ENCODE results near the gene ZNF787. TPM values are rescaled to one million over a fixed set of nuclear protein-coding genes. Genes with fewer than 3 reads are reported as not detected.

Gene ZNF787
- total and polyA plus RNA-seq, 2 of the 13 experiments (the other 11 are each of a cell fraction or from before 2014, with no cell fraction given): 15.1 to 42.8 TPM

GRCh38 chr19:56170261-56170660 is 49.2 kb upstream of the ZNF787 start (continued):
- TF ChIP-seq ZNF180 (CRISPR knock-in tag; IDR thresholded peaks at IDR 0.05; ENCODE audit: borderline replicate concordance, low read depth) (no peak), ARNT2 (CRISPR knock-in tag; IDR thresholded peaks at IDR 0.05; ENCODE audit: low read depth) (no peak; the same call in 1 of the 2 replicates), ZNF577 (CRISPR knock-in tag; IDR thresholded peaks at IDR 0.05; ENCODE audit: borderline replicate concordance, low read depth) (no peak), E2F5 (CRISPR knock-in tag; conservative IDR thresholded peaks at IDR 0.05) (no peak; the same call in 1 of the 2 replicates), KAT2B (IDR thresholded peaks at IDR 0.05; ENCODE audit: borderline replicate concordance, low read depth, low read length) (no peak), SUZ12 (IDR thresholded peaks at IDR 0.05; ENCODE audit: low read depth, low read length) (no peak), TEAD3 (CRISPR knock-in tag; optimal IDR thresholded peaks at IDR 0.05; ENCODE audit: borderline replicate concordance) (peak; percentile 82), CSRNP2 (CRISPR knock-in tag; conservative IDR thresholded peaks at IDR 0.05; ENCODE audit: low read depth) (no peak), SP5 (CRISPR knock-in tag; IDR thresholded peaks at IDR 0.05; ENCODE audit: borderline replicate concordance, low read depth) (0 out of 2 replicates have a peak, but pooled peaks have one; percentile 26), GTF2F1 (IDR thresholded peaks at IDR 0.05; ENCODE audit: low read length) (no peak), ZNF512 (CRISPR knock-in tag; IDR thresholded peaks at IDR 0.05) (no peak), ZNF589 (CRISPR knock-in tag; conservative IDR thresholded peaks at IDR 0.05) (0 out of 2 replicates have a peak, but pooled peaks have one; percentile 65), ZNF546 (CRISPR knock-in tag; conservative IDR thresholded peaks at IDR 0.05) (no peak), PRDM15 (CRISPR knock-in tag; IDR thresholded peaks at IDR 0.05) (no peak), HNF1B (CRISPR knock-in tag; IDR thresholded peaks at IDR 0.05) (no peak), JDP2 (CRISPR knock-in tag; IDR thresholded peaks at IDR 0.05; ENCODE audit: borderline replicate concordance) (no peak), ARNT (IDR thresholded peaks at IDR 0.05) (no peak), ZMAT5 (CRISPR knock-in tag; IDR thresholded peaks at IDR 0.05; ENCODE audit: borderline replicate concordance, low read depth) (no peak), ZFP90 (CRISPR knock-in tag; IDR thresholded peaks at IDR 0.05; ENCODE audit: borderline replicate concordance) (no peak; the same call in 1 of the 2 replicates), FOXK2 (IDR thresholded peaks at IDR 0.05) (no peak), TCF7L2 (IDR thresholded peaks at IDR 0.05; ENCODE audit: low read depth, low read length) (no peak), HMG20A (CRISPR knock-in tag; IDR thresholded peaks at IDR 0.05; ENCODE audit: borderline replicate concordance) (peak; percentile 28; the same call in 1 of the 2 replicates)

Measured in HepG2 (cell line).